NCI-H526 (cell line): ENCODE data around the gene KCNH2.
A peak's percentile ranks its signal among the peaks of the same experiment; 100 is the strongest.

ENCODE experiments used
- DNase-seq, 2 experiments: peaks; one replicate each; lab custom pipeline; 2025; lab: John Stamatoyannopoulos, UW

KCNH2 gene

DNA sequence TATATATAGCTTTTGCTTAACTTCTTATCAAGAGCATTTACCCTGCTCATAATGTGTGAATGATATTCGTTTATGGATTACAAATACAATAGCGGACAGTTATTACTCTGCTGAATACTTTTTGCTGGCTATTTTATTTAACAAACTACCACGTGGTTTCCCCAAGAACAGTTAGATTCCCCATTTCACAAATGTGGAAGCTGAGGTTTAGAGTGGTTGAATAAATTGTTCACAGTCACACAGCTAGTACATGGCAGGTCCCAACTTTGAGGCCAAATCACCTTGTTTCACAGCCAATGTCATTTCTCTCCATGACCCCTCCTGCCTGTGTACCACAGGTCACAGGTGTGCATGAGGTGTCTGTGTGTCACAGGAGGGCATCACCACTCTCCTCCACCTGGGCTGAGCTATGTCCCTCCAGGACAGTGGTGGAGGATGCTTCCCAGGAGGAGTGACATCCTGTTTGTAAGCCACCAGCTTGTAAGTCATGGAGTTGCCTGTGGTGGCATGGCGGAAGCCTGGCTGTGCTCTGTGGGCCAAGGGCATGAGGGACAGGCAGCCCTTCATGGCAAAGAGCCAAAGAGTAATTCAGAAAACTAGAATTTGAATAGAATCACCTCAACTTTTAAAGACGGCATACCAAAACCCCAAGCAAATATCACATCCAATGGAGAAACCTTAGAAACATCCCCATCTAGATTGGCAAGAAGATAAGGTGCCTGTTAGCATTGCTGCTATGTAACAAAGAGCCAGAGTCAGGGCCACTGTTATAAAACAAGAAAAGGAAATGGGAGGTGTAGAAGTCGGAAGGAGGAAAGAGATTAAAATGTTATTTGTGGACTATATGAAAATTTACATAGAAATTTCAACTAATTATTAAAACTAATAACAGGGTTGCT lies 73.9 kb downstream of the KCNH2 start:
- no peak for DNase-seq

DNA sequence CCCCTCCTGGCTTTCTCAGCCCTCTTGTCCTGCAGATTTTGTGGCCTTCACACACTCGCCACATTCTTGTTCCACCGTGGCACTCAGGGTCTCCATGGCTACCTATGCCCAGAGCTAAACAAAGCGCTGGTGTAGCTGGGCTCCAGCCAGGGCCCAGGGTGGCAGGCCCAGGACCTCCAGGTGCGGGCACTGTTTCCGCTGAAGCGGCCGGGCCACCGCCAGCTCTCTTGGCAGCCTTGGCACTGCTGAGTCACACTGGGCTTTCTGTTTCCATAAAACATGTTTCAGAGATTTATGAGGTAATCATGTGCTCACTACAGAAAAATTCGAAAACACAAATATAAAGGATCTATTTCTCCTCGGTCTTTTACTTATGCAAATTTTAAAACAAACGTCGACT lies 74.5 kb downstream of the KCNH2 start:
- DNase-seq, result peak; percentile 57 to 62

DNA sequence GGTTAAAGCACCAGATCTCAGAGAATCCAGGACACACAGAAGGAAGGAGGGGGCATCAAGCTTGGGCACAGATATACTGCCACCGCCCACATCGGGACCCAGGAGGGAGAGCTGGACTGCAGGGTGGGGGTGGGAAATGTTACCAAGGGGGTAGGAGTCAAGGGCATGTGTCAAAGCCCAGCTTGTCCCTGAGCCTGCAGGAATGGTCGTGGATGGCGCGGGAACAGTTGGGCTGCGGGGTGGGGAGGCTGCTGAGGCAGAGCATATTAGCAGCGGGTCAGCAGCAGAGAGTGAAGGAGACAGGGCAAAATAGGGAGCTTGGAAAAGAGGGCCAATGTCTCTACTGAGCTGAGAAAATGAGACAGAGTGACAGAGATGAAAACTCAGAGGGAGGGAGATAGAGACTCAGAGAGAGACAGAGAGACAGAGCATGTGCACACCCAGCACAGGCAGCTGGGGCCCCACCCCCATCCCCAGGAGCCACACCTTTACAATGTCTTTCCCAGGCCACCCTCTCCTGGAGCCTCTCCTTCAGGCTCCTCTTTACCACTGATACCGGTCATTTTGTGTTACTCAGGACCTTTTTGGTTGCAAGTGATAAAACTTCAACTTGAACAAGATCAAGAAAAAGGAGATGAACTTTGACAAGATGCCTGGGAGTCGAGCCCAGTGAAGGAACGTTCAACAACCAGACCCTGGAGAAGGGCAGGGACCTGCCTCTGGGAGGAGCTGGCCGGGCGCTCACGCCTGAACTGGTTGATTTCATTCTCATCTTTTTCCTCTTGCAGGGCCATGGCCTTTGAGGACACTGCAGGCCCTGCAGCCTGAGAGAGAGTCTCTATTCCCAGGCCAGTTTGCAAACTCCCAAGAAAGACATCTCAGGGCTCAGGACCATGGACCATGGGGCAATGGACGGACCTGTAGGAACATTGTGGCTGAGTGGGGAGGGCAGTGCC lies 75.8 kb downstream of the KCNH2 start:
- DNase-seq, result no peak

DNA sequence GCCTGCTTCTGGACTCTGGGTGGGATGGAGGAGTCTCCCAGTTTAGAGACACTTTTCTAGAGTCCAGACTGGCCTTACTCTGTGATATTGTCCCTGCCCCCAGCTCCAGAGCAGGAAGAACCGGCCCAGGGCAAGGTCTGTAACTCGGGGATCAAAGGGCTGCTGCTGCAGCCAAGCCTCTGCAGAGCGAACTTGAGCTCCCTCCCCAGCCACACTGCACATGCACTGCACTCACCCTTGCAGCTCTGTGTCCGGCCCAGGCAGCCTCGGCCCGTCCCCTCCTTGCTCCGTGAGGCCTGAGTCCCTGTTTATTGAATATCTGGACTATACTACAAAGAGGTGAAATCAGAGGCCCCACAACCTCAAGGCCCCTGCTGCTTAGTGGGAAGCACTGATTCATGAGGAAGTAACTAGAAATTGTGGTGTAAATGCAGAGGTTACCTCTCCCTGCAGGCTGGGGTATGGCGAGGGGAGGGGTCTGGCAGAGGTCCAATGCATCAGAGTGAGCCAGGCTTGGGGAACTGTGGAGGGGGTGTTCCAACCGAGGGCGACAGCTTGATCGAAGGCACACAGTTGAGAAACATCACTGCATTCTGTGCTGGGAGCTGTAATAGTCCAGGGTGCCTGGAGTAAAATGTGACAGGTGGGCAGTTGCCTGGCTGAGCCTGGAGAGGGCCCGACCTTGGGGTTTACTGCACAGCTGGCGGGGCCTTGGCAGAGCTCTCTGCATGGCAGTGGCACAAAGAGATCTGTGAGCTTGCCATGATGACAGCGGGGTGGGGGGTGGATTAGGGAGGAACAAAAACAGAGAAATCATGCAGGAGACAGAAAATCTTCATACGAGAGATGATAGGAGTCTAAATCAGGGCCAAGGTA lies 76.7 kb downstream of the KCNH2 start:
- no peak for DNase-seq

DNA sequence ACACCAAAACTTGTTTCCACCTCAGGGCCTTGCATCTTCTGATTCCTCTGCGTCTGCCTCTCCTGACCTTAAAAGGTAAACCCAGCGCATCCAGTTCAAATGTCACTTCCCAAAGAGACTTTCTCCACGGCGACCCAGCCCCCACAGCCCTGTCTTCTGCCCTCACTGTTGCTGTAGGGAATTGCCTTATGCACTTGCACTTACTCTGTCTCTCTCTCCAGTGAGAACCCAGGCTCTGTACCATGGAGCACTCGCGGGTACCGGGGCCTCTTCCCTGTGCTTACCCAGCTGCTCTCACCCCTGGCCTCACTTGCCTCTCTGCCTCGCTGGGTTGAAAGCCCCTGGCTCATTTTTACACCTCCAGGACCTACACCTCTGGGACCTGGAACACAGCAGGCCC lies 77.4 kb downstream of the KCNH2 start:
- no peak for DNase-seq

DNA sequence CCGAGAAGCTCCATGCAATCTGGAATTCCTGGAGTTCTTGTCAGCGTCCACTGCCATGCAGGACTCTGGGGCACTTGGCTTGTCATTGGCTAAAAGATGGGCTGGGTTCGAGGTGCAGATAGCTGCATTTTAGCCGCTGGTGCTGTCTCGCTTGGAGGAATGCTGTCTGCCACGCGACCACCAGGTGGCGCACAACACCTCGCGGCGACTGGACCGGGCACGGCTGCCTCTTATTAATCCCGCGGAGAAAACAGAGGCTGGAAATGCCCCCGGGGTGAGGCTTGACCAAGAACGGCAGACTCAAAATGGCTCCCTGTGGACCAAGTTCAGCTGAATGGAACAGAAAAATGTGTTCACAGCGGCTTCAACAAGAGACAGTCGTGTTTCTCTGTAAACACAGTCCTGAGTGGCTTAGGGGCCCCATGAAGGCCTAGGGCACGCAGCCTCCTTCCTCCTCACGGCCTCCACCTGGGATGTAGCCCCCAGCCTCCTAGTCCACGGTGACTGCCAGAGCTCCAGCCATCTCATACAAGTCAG lies 79.6 kb downstream of the KCNH2 start:
- DNase-seq, result peak; percentile 66 to 91

DNA sequence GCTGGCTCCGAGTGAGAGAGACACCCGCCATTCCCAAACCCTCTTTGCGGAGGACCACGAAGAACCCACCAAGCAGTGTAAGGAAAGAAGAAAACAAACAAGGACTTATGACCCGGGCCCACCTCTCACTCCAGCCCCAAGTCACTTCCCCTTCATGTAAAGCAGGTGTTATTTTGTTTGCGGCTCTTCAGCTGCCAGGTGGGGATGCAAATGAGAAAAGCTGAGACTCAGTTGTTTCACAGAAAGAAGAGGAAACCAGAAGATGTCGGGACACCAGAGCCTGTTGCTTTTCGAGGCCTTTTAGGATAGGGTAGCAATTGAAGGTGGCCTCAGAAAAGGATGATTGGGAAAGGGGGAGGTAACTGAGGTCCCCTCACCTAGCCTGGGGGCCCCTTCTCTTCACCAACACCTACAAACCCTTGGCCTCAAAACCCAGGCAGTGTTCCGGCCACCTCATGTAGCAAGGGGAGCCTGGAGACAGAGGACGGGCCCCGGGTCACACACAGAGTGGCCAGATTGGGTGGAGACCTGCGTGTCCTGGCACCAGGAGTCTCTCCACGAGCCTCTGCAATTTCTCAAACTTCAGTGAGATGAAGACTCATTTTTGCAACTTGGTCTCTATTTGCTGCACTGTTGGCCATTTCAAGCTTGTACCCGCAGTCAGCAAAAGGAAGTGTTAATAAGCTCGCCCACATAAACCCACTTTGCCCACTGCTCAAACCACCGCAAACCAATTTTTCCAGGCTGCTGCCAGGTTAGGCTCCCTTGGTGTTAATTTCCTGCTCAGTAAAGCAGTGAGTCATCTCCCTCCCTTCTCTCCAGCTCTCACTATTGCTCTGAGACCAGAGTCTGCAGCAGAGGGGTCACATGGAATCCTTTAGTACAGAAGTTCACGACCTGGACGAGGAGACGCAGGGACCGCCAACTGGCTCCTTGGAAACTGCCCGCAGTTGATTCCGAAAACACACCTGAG lies 80.3 kb downstream of the KCNH2 start:
- DNase-seq, result peak; percentile 86 to 91

DNA sequence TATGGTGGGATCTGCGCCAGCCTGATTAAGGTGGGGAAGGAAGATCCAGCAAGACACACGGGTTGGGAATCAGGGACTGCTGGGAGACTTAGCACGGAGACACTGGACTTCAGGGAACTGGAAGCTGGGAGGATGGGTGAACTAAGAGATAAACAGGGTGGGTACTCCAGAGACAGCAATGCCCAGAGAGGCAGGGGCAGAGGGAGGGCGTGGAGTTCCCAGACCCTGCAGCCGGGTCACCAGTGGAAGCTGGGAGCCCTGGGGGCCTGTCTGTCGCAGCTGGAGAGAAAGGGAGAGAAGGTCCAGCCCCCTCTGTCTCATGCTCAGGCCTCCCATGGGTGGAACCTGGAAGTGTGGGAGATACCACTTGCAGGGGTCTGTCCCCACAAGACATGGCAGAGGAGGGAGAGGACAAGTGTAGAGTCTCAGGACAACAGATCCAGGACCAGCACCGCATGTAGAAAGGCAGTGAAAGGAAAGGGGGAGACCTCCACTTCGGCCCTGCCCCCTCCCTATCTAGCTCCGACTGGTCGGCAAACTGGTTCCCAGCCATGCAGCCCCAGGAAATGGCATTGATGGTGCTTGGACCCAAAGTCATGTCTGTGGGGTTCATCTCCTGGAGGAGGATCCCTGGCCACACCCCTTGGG lies 81.4 kb downstream of the KCNH2 start:
- peak in 1 of 2 experiments; percentile 53 for DNase-seq

DNA sequence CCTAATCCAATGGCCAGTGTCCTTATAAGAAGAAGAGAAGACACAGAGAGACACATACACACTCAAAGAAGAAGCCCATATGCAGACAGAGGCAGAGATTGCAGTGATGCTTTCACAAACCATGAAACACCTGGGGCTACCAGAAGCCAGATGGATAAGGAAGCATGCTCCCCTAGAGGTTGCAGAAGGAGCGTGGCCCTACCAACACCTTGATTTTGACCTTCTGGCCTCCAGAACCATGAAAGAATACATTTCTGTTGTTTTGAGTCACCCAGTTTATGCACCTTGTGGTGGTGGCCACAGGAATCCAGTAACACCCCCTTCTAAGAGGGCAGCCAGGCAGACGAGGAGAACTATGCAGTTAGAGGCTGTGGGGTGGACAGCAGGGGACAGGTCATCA lies 82.3 kb downstream of the KCNH2 start:
- DNase-seq, result no peak
